IgD-negative memory B cell (primary cell): ENCODE measurements around the gene ZNF683. TPM values are rescaled to one million over a fixed set of nuclear protein-coding genes. Genes with fewer than 3 reads are reported as not detected.

ENCODE experiments used
- H3K27ac Mint-ChIP-seq, 3 donors: one replicate each; pipeline ENCODE4 v1.8.0; 2020 to 2022; ENCODE audit warnings: mild to moderate bottlenecking in 3 of 3, mixed read lengths in 3 of 3, moderate library complexity in 1 of 3
- H3K27me3 Mint-ChIP-seq: one replicate; pipeline ENCODE4 v1.8.0; 2021; ENCODE audit warnings: mixed read lengths
- H3K36me3 Mint-ChIP-seq: one replicate; pipeline ENCODE4 v1.8.0; 2020; ENCODE audit warnings: mild to moderate bottlenecking, mixed read lengths
- H3K4me1 Mint-ChIP-seq, 3 donors: one replicate each; pipeline ENCODE4 v1.8.0; 2020 to 2022; ENCODE audit warnings: mixed read lengths in 3 of 3, mild to moderate bottlenecking in 1 of 3
- H3K4me3 Mint-ChIP-seq, 4 donors: one replicate each; pipeline ENCODE4 v1.8.0; 2020 to 2022; ENCODE audit warnings: mild to moderate bottlenecking in 4 of 4, mixed read lengths in 4 of 4, moderate library complexity in 3 of 4
- H3K9me3 Mint-ChIP-seq, 3 donors: one replicate each; pipeline ENCODE4 v1.8.0; 2020 to 2021; ENCODE audit warnings: mixed read lengths in 3 of 3, mild to moderate bottlenecking in 1 of 3
- polyA plus RNA-seq: library from polyadenylated mRNA; unstranded; fragments of 300-500 nt; fragmentation: Illumina TruSeq; gene quantifications from one replicate; pipeline ENCODE4 v1.2.3, GENCODE V29; 2021

ZNF683 gene
- polyA plus RNA-seq, 1 donor from 2014 or later: 8.8 TPM

DNA sequence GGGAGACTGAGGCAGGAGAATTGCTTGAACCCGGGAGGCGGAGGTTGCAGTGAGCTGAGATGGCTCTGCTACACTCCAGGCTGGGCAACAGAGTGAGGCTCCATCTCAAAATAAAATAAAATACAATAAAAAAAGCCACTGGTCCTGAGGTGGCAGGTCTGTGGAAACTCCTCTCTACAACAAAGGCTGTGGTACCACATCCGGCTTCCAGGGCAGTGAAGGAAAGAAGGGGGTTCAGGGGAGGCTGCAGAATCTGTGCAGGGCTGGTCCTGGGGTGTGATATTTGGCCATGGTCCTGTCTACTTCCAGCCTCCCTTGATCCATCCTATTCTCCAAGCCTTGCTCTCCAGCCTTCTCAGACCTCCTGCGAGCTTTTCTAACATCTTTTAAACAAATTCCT is 731 bp upstream of the ZNF683 start:
- peak overlapping the region in 1 of 3 donors; percentile 40 for H3K27ac Mint-ChIP-seq
- H3K27me3 Mint-ChIP-seq: no peaks in the 10 kb centered on the region
- peaks cover 3% of the 10 kb centered on the region for H3K36me3 Mint-ChIP-seq
- H3K4me1 Mint-ChIP-seq: peaks cover 21 to 32% (median 22%) of the 10 kb centered on the region in 3 donors
- no peaks in the 10 kb centered on the region for H3K9me3 Mint-ChIP-seq
- H3K4me3 Mint-ChIP-seq: no peak overlapping the region

DNA sequence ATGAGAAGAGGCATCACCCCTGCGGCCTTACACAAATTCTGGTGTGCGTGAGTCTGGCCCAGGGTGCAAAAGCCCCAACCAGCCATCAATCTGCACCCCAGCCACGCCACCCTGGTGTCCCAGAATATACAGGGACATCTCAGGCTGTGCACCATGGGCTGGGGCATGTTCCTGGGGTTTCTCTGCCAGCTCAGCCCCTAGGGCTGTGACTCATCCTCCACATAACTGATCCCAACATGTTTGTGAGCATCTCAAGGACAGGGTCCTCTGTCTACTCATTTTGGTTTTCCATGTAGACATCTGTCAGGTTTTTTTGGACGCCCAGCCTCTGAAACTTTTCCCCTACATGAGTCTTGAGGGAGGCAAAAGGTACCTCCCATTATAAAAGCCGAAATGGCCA is 511 bp downstream of the ZNF683 start:
- Mint-ChIP-seq H3K27me3 (no peaks in the 10 kb centered on the region), H3K4me1 (peaks cover 15 to 24% (median 17%) of the 10 kb centered on the region in 3 donors), H3K27ac (no peak overlapping the region), H3K36me3 (peaks cover 3% of the 10 kb centered on the region), H3K9me3 (no peaks in the 10 kb centered on the region), H3K4me3 (no peak overlapping the region)

DNA sequence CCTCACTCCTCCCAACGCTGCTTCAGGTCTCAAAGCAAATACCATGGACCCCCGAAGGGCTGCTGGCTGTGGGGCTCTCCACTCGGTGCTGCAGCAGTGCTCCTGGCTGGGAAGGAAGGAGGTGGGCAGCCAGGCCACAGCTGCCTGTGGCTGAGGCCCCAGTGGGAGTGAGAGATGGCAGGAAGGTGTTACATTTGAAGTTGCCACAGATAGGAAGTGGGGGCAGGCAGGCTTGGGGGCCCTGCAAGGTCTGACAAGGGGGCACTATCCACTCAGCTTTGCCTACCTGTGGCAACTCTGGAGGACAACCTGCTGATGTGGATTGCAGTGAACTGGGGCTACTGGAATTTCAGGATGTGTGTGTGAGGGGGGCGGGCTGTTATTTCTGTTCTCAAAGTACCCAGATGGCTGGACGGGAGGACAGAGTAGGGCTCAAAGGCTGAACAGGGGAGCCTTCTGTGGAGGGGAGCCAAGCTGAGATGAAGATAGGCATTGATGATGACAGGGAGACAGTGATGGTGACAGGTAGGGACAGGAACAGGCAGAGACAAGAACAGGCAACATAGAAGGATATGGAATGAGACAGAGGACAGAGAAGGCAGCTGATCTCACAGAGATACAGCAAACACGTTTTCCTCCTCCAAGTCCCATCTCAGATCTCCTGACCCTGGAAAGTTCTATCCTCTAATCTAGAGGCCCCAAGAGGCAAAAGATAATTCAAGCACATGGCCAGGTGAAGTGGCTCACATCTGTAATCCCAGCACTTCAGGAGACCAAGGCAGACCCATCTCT is 1.8 kb downstream of the ZNF683 start:
- no peaks in the 10 kb centered on the region for H3K9me3 Mint-ChIP-seq

DNA sequence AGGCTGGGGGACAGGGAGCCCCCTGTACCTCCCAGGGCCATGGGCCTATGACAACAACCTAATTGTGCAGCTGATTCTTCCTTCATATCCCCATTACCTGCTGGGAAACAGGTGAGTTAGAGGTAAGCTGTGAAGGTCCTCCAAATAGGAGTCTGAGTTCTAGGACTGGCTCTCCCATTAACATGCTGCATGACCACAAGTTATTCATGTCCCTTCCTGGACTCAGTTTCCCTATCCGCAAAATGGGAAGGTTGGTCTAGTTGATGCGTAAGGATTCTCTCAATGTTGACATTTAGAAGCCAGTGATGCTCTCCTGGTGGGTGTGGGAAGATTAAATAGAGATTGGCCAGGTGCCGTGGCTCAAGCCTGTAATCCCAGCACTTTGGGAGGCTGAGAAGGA is 4.1 kb downstream of the ZNF683 start:
- Mint-ChIP-seq H3K4me3 (no peak overlapping the region), H3K36me3 (peaks cover 5% of the 10 kb centered on the region), H3K4me1 (peaks cover 7 to 10% (median 7%) of the 10 kb centered on the region in 3 donors), H3K9me3 (no peaks in the 10 kb centered on the region), H3K27ac (no peak overlapping the region), H3K27me3 (peaks cover 8% of the 10 kb centered on the region)

More for the DNA sequence above, 1.8 kb downstream of the ZNF683 start:
- peak overlapping the region in 1 of 3 donors; percentile 22 for H3K27ac Mint-ChIP-seq
- H3K27me3 Mint-ChIP-seq: no peaks in the 10 kb centered on the region
- H3K4me1 Mint-ChIP-seq: peaks cover 15 to 21% (median 15%) of the 10 kb centered on the region in 3 donors
- H3K36me3 Mint-ChIP-seq: peaks cover 5% of the 10 kb centered on the region
- H3K4me3 Mint-ChIP-seq: peak overlapping the region in 2 of 4 donors; percentile 43 to 60

DNA sequence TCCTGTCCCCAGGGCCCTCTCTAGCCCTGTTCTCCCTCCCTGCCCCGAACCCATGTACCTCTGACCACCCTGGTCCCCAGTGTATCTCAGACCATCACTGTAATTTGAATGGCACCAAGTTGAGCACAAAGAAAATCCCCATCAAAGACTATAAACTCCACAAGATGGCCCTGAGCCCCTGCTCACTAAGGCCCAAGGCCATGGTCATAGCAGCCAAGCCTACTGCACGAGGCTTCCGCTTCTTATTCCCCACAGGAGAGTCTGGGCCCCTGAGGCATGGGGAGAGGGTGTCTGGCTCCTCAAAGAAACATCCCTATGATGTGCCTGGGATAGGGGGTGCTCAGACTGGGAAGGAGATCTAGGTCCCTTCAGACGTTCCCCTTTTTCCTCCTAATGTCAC is 4.5 kb downstream of the ZNF683 start:
- Mint-ChIP-seq H3K27me3 (peaks cover 12% of the 10 kb centered on the region), H3K4me1 (peaks cover 4 to 10% (median 6%) of the 10 kb centered on the region in 3 donors), H3K27ac (no peak overlapping the region), H3K36me3 (peaks cover 5% of the 10 kb centered on the region), H3K4me3 (peak overlapping the region in 1 of 4 donors; percentile 61), H3K9me3 (no peaks in the 10 kb centered on the region)

DNA sequence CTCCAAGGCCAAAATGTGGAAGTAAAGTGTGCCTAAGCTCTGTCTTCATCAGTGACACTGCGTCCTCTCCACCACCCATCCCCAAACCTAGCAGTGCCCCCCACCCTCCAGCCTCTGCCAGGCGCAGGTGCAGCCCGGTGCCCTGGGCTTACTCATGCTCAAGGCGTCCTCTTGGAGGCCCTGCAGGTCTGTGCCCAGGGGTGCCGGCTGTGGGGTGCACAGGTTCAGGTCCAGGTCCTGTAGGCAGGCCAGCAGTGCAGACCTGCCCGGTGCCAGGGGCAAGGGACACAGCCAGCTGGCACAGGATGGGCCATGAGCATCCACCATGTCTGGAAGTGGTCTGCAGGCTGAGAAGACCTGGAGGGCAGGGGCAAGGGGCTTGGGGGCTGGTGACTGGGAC is 5.1 kb downstream of the ZNF683 start:
- H3K27me3 Mint-ChIP-seq: peaks cover 13% of the 10 kb centered on the region
- no peaks in the 10 kb centered on the region for H3K9me3 Mint-ChIP-seq
- H3K36me3 Mint-ChIP-seq: peaks cover 5% of the 10 kb centered on the region
- H3K4me3 Mint-ChIP-seq: no peak overlapping the region
- H3K27ac Mint-ChIP-seq: no peak overlapping the region
- peaks cover 4 to 10% (median 6%) of the 10 kb centered on the region in 3 donors for H3K4me1 Mint-ChIP-seq

DNA sequence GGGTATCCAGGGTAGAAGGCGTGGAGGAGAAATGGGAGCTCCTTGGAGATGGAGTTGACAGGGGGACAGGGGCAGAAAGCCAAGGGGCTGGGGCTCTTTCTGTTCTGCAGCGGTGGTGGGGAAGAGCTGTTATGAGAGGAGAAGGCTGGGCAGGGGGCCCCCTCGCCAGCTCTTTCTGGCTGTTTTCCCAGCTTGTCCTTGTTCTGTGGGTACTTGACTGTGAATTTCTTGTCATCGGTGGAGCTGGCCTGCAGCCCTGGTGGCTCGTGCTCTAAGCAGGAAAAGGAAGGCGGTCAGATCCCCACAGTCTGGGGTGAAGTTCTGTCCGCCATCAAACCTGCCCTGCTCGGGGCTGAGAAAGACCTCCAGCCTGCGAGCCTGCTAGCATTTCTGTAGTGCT is 7.6 kb downstream of the ZNF683 start:
- Mint-ChIP-seq H3K4me1 (peaks cover 7 to 16% (median 11%) of the 10 kb centered on the region in 3 donors), H3K36me3 (peaks cover 2% of the 10 kb centered on the region), H3K9me3 (no peaks in the 10 kb centered on the region), H3K27ac (no peak overlapping the region), H3K4me3 (no peak overlapping the region), H3K27me3 (peaks cover 31% of the 10 kb centered on the region)

DNA sequence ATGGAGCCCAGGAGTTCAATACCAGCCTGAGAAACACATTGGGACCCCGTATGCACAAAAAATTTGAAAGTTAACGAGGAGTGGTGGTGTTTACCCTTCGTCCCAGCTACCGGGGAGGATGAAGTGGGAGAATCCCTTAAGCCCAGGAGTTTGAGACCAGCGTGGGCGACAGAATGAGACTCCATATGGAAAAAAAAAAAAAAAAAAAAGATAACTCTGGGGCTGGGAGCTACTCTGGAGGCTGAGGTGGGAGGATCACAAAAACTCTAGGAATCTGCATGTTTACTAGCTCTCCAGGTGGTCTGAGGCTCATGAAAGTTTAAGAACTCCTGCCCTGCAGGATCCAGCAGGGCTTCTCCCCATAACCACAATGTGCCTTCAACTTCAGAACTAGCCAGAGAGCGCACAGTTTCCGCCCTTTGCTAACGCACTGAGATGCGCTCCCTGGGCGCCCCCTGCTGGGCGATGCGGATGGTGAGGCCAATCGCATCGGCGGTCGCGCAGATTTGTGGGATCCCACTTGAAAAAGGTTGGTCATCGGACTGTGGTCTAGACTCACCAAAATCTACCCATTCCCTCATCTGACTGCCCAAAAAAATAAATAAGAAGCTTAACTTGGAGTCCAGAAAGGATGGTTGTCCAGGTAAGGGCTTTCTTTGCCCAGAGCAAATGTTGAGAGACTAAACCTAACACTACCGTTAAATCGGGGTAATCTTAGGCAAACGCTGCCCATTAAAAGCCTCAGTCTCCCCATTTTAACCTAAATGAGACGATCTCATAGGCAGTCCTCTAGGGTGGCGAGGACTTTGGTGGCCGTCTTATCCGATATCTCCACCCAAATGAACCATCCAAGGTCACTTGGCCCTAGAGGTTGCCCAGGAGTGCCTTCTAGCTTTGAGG is 8.8 kb downstream of the ZNF683 start:
- H3K36me3 Mint-ChIP-seq: peaks cover 2% of the 10 kb centered on the region
- H3K27ac Mint-ChIP-seq: peak overlapping the region in 1 of 3 donors; percentile 6
- peak overlapping the region in 1 of 4 donors; percentile 59 for H3K4me3 Mint-ChIP-seq
- H3K4me1 Mint-ChIP-seq: peaks cover 11 to 20% (median 11%) of the 10 kb centered on the region in 3 donors
- H3K9me3 Mint-ChIP-seq: no peaks in the 10 kb centered on the region
- H3K27me3 Mint-ChIP-seq: peaks cover 31% of the 10 kb centered on the region

DNA sequence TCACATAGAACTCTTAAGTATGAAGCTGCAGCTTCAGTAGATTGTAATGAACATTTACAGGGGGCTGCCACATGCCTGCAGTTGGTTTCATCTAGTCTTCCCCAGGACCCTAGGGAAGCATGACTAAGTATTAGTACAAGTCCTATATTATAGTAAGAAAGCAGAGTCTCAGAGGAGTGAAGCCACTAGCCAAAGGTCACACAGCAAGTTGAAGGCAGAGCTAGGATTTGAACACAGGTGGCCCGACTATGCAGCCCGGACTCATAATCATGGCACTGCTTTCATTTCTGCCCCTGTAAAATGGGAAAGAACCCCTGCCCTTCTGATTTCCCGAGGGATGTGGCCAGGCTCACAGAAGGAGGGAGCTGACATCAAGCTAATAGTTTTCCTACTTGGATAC is 10.2 kb downstream of the ZNF683 start:
- Mint-ChIP-seq H3K27me3 (peaks cover 31% of the 10 kb centered on the region), H3K4me1 (peaks cover 11 to 20% (median 11%) of the 10 kb centered on the region in 3 donors), H3K27ac (peak overlapping the region in 1 of 3 donors; percentile 32), H3K36me3 (peaks cover 2% of the 10 kb centered on the region), H3K9me3 (no peaks in the 10 kb centered on the region), H3K4me3 (peak overlapping the region in 2 of 4 donors; percentile 45 to 52)

DNA sequence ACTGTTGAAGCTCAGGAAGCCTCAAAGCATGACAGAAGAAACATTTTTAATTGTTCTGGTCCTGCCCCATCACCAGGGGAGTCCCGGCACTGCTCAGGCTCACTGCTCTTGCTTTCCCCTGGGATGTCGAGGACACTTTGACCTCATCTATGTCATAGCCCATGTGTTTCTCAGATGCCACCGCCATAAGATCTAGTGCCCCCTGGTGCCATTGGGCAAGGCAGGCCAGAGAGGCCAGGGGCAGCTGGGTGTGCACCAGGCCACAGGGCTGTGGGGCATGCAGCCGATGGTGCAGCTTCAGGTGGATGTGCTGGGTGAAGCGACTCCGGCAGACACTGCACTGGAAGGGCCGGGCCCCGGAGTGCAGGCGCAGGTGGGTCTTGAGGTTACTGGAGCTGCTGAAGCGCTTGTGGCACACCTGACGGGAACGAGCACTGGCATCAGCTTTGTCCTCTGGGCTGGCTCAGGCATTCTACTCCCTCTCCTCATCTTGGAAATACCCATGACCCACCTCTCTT is 10.9 kb downstream of the ZNF683 start:
- Mint-ChIP-seq H3K4me3 (peak overlapping the region in 3 of 4 donors; percentile 45 to 92 (median 52)), H3K27me3 (peaks cover 33% of the 10 kb centered on the region), H3K27ac (peak overlapping the region in 2 of 3 donors; percentile 3 to 32), H3K36me3 (peaks cover 2% of the 10 kb centered on the region), H3K4me1 (peaks cover 11 to 17% (median 11%) of the 10 kb centered on the region in 3 donors), H3K9me3 (no peaks in the 10 kb centered on the region)

DNA sequence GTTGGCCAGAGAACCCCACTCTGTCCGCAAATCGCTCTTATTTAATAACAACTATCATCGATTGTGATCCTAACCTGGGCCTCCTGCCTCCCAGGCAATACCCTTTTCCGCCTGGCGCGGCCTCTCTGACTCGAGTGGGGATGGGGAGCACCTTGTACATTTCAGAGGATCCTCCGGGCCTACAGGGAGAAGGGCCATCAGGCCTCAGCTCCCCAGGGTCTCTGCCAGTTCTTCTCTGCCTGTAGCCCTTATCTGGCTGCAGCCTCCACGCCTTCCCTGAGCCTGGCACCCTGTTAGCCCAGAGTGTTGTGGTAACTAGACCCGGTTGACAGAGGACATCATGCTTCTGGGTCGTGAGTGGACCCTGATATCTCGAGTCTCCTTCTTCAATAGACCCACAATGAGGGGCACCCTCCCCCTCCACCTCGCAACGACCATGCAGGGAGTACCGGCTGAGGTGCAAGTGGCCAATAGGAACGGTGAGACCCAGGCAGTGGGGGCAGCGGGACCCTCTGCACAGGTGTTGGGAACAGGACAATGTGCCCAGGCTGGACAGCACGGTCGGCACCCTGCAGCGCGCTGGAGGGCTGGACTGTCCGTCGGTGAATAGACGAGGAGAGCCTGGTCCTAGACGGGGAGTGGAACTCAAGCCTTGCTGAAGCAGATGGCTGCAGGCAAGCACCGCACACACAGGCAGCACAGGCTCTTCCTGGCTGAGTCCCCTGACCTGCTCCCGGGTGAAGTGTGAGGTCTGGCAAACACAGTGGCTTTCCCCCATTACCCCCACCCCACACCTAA is 11.5 kb downstream of the ZNF683 start:
- Mint-ChIP-seq H3K27ac (peak overlapping the region in 2 of 3 donors; percentile 3 to 32), H3K9me3 (no peaks in the 10 kb centered on the region), H3K27me3 (peaks cover 33% of the 10 kb centered on the region), H3K4me1 (peaks cover 11 to 17% (median 11%) of the 10 kb centered on the region in 3 donors), H3K4me3 (peak overlapping the region; percentile 45 to 92 (median 81)), H3K36me3 (no peaks in the 10 kb centered on the region)

DNA sequence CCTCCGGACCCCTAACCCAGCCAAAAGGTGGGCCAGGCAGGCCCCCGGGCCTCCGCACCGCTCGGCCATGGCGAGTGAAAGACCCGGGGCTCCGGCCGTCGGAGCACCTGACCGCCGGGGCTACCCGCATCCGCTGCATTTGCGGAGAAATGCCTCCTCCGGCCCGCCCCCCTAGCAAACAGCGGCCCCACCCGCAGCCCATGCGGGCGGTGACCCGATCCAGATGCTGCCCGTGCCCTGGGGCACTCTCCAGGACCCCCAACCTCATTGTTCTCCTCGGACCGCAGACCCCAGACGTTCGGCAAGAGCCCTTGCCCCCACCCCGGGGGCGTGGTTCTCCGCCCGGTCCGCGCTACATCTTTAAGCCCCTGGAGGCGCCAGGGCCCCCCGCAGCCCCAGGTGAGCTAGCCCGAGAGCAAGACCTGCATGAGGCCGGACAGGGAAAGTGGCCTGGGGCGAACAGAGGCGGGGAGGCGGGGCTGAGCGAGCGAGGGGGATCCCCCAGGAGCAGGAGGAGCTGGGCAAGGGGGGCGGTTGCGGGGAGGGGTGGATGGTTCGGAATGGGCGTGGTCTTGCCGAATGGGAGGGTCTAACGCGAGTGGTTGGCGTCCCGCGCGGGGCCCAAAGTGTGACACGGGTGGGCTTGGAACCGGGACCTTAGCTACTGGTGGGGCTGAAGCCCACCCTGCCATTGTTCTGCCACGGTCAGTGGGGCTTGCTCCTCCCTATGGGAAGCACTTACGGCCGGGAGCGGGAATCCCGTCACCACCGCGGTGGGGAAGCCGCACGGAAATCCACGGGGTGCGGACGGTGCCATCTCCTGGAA is 12.4 kb downstream of the ZNF683 start:
- H3K4me1 Mint-ChIP-seq: peaks cover 11 to 17% (median 11%) of the 10 kb centered on the region in 3 donors
- H3K27me3 Mint-ChIP-seq: peaks cover 32% of the 10 kb centered on the region
- H3K4me3 Mint-ChIP-seq: peak overlapping the region; percentile 45 to 92 (median 81)
- no peak overlapping the region for H3K27ac Mint-ChIP-seq
- no peaks in the 10 kb centered on the region for H3K36me3 Mint-ChIP-seq
- no peaks in the 10 kb centered on the region for H3K9me3 Mint-ChIP-seq
